Mammary epithelial cell (primary cell): ENCODE data around the gene OTOGL.

Experiments
- EZH2 ChIP-seq: IDR thresholded peaks from 2 replicates; pipeline ENCODE4 v1.6.1; 2012; ENCODE audit warnings: low read length, inconsistent platforms, borderline replicate concordance
- TF ChIP-seq, protein P1 (sequence below), 2 donors: IDR thresholded peaks in 1 of 2; conservative IDR thresholded peaks in 1 of 2; 2 replicates each; pipeline ENCODE4 v1.5.1; 2011 to 2012; ENCODE audit warnings: inconsistent platforms in 2 of 2, low read length in 2 of 2, mild to moderate bottlenecking in 2 of 2, control low read depth in 1 of 2, low read depth in 1 of 2; ENCODE audit not compliant: insufficient read depth in 1 of 2; ENCODE audit errors: extremely low read depth in 1 of 2

DNA sequence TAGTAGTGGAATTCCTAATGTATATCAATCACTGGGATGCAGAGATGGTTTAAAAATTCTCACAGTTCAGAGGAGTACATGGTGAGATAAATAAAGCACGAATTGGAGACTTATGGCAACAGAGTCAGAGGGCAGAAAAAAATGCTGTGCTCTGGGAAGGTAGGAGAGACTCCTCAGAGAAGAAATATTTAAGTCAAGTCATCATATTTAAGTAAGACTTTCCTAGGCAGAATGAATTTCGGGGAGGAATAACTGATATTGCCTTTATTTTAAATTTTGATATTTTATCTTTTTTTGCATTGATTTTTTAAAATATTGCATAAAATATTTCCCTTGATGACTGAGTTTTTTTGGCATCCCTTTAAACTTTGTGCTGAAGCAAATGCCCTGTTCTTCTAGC lies 67.4 kb downstream of the OTOGL start:
- TF ChIP-seq, protein P1, sequence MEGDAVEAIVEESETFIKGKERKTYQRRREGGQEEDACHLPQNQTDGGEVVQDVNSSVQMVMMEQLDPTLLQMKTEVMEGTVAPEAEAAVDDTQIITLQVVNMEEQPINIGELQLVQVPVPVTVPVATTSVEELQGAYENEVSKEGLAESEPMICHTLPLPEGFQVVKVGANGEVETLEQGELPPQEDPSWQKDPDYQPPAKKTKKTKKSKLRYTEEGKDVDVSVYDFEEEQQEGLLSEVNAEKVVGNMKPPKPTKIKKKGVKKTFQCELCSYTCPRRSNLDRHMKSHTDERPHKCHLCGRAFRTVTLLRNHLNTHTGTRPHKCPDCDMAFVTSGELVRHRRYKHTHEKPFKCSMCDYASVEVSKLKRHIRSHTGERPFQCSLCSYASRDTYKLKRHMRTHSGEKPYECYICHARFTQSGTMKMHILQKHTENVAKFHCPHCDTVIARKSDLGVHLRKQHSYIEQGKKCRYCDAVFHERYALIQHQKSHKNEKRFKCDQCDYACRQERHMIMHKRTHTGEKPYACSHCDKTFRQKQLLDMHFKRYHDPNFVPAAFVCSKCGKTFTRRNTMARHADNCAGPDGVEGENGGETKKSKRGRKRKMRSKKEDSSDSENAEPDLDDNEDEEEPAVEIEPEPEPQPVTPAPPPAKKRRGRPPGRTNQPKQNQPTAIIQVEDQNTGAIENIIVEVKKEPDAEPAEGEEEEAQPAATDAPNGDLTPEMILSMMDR (conservative IDR thresholded peaks at IDR 0.05 in 1 of 2, IDR thresholded peaks at IDR 0.05 in 1 of 2; ENCODE audit: extremely low read depth in 1 of 2, insufficient read depth in 1 of 2, low read depth in 1 of 2, low read length in 2 of 2) = no peak
- no peak for TF ChIP-seq EZH2
